Neural progenitor cell (in vitro differentiated cells): ENCODE measurements around the gene S1PR5.

Source experiments
- CTCF ChIP-seq: fragments of 200-600 bp; sonication (generic); IDR thresholded peaks from 2 replicates; pipeline ENCODE4 v1.5.1; 2017; ENCODE audit warnings: antibody characterized with exemption, mild to moderate bottlenecking
- EZH2 ChIP-seq: fragments of 200-600 bp; sonication (generic); IDR thresholded peaks from 2 replicates; pipeline ENCODE4 v1.6.1; 2017; ENCODE audit warnings: antibody characterized with exemption, mild to moderate bottlenecking, moderate library complexity
- EZH2phosphoT487 ChIP-seq: fragments of 200-600 bp; sonication (generic); IDR thresholded peaks from 2 replicates; pipeline ENCODE4 v1.6.1; 2017; ENCODE audit warnings: antibody characterized with exemption

- TF ChIP-seq CTCF: no peak
- no peak for TF ChIP-seq EZH2phosphoT487
- TF ChIP-seq EZH2: no peak
Observed at GRCh38 chr19:10513223-10513622, 4.0 kb downstream of the S1PR5 start.
